Nephron (organoid): ENCODE measurements around the gene INAFM2.

Experiments
- H3K27ac Mint-ChIP-seq, 3 experiments: 2 replicates each; pipeline ENCODE4 v1.8.0; 2020; ENCODE audit warnings: mixed read lengths in 3 of 3, mild to moderate bottlenecking in 2 of 3, moderate library complexity in 1 of 3
- H3K27me3 Mint-ChIP-seq: 2 replicates; pipeline ENCODE4 v1.8.0; 2021; ENCODE audit warnings: low read depth, mild to moderate bottlenecking, moderate library complexity, mixed read lengths
- H3K36me3 Mint-ChIP-seq: 2 replicates; pipeline ENCODE4 v1.8.0; 2020; ENCODE audit warnings: low read depth, mixed read lengths
- H3K4me1 Mint-ChIP-seq: 2 replicates; pipeline ENCODE4 v1.8.0; 2020; ENCODE audit warnings: mixed read lengths
- H3K4me3 Mint-ChIP-seq, 3 experiments: 2 replicates each; pipeline ENCODE4 v1.8.0; 2020; ENCODE audit warnings: mild to moderate bottlenecking in 3 of 3, mixed read lengths in 3 of 3, moderate library complexity in 2 of 3
- H3K9me3 Mint-ChIP-seq: 2 replicates; pipeline ENCODE4 v1.8.0; 2020; ENCODE audit warnings: mixed read lengths
- TF ChIP-seq, protein P1 (sequence below), 3 experiments: fragments of 200-600 bp; sonication (generic); IDR thresholded peaks; one replicate each; pipeline ENCODE4 v1.5.0; 2021; ENCODE audit warnings: antibody characterized with exemption in 3 of 3; ENCODE audit not compliant: unreplicated experiment in 3 of 3

INAFM2 gene

DNA sequence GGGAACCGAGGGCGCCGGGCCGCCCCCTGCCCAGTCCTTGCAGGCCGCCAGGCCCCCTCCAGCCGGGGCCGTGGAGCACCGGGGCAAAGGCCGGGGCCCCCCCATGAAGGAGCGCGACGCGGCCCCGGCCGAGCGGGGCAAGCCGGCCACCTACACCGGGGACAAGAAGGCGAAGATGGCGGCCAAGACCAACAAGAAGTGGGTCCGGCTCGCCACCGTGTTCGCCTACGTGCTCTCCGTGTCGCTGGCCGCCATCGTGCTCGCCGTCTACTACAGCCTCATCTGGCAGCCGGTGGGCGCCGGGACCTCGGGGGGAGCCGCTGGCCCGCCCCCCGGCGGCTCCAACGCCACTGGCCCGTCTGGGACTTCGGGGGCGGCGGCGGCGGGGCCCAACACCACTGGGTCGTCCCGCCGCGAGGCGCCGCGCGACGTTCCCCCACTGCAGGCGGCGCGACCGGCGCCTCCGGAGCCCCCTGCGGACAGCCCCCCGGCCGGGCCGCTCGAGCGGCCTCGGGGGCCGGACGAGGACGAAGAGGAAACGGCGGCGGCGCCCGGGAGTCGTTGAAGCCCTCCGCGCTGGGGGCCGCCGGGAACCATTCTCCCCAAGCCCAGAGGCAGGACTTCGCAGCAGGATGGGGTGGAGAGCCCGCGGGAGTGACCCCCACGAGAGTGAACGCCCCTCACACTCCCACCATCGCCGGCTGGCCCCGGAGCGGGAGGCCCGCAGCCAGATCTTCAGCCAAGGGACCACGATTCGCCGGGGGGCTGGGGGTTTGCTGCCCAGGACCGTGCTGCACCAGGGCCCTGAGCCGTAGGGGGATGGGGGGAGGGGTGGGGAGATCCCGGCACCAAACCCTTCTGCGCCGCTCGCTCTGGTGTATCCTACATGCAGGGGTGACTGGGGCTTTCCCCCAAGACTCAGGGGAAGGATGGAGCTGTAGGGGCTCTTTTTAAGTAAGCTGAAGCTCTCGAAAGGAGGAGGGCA, 753 bp downstream of the INAFM2 start:
- Mint-ChIP-seq H3K27me3 (peaks cover 35% of the 10 kb centered on the region), H3K27ac (peak overlapping the region in 1 of 3 experiments; percentile 45), H3K9me3 (no peaks in the 10 kb centered on the region), H3K36me3 (peaks cover 5% of the 10 kb centered on the region), H3K4me1 (peaks cover 61% of the 10 kb centered on the region), H3K4me3 (peak overlapping the region; percentile 81 to 90 (median 89))
- TF ChIP-seq, protein P1, sequence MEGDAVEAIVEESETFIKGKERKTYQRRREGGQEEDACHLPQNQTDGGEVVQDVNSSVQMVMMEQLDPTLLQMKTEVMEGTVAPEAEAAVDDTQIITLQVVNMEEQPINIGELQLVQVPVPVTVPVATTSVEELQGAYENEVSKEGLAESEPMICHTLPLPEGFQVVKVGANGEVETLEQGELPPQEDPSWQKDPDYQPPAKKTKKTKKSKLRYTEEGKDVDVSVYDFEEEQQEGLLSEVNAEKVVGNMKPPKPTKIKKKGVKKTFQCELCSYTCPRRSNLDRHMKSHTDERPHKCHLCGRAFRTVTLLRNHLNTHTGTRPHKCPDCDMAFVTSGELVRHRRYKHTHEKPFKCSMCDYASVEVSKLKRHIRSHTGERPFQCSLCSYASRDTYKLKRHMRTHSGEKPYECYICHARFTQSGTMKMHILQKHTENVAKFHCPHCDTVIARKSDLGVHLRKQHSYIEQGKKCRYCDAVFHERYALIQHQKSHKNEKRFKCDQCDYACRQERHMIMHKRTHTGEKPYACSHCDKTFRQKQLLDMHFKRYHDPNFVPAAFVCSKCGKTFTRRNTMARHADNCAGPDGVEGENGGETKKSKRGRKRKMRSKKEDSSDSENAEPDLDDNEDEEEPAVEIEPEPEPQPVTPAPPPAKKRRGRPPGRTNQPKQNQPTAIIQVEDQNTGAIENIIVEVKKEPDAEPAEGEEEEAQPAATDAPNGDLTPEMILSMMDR (IDR thresholded peaks at IDR 0.05; ENCODE audit: unreplicated experiment in 3 of 3), result no peak

DNA sequence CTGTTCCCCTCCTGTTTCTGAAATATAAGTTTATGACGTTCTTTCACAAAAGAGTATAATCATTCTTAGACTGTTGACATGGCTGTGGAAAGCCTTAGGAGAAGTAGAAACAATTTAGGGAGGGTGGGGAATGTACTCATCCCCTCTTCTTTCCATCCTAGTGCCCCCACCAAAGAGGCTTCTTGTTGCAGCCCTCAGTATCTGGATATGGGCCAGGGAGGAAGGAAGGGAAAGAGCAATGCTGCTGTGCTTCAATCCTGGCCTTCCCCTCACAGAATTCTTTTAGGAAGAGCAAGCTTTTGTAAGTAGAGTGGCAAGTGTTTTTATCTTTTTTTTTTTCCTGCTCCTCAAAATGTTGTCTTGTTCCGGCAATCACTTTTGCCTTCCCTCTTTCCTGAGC, 1.7 kb downstream of the INAFM2 start:
- peaks cover 26% of the 10 kb centered on the region for H3K27me3 Mint-ChIP-seq
- H3K4me1 Mint-ChIP-seq, result peaks cover 71% of the 10 kb centered on the region
- H3K27ac Mint-ChIP-seq, result peak overlapping the region in 2 of 3 experiments; percentile 45 to 58
- peaks cover 5% of the 10 kb centered on the region for H3K36me3 Mint-ChIP-seq
- H3K4me3 Mint-ChIP-seq, result peak overlapping the region; percentile 81 to 90 (median 89)
- H3K9me3 Mint-ChIP-seq, result no peaks in the 10 kb centered on the region
- TF ChIP-seq, protein P1 (IDR thresholded peaks at IDR 0.05; ENCODE audit: unreplicated experiment in 3 of 3), result no peak

- peak overlapping the region; percentile 81 to 90 (median 89) for H3K4me3 Mint-ChIP-seq
- no peak overlapping the region for H3K27ac Mint-ChIP-seq
- peaks cover 5% of the 10 kb centered on the region for H3K36me3 Mint-ChIP-seq
- TF ChIP-seq, protein P1 (IDR thresholded peaks at IDR 0.05; ENCODE audit: unreplicated experiment in 3 of 3), result no peak
- no peaks in the 10 kb centered on the region for H3K9me3 Mint-ChIP-seq
- peaks cover 76% of the 10 kb centered on the region for H3K4me1 Mint-ChIP-seq
- peaks cover 24% of the 10 kb centered on the region for H3K27me3 Mint-ChIP-seq
These were observed 2.2 kb downstream of the INAFM2 start for GRCh38 chr15:40325700-40326099.

GRCh38 chr15:40327457-40327856, 4.0 kb downstream of the INAFM2 start:
- Mint-ChIP-seq H3K4me1 (peaks cover 68% of the 10 kb centered on the region), H3K4me3 (peak overlapping the region in 2 of 3 experiments; percentile 4 to 38), H3K9me3 (no peaks in the 10 kb centered on the region), H3K27me3 (peaks cover 19% of the 10 kb centered on the region), H3K36me3 (peaks cover 5% of the 10 kb centered on the region), H3K27ac (peak overlapping the region; percentile 0 to 15 (median 6))
- TF ChIP-seq, protein P1 (IDR thresholded peaks at IDR 0.05; ENCODE audit: unreplicated experiment in 3 of 3), result no peak

DNA sequence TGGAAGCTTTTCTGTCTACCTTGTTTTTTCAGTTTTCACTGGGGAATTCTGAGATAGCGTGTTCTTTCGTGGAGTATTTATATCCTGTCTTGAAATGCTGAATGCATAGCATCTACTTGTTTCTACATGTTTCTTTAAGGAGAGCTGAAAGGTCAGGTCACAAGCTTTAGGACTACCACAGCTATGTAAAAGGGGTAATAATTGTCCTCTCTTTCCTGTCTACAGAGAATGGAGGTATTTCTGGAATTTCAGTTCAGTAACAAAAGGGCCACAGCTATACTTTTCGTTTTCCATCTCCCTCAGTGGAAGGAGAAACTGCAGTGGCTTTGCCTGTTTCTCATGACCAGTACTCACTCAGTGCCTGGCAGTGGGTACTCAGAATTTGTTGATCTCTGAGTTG, 4.7 kb downstream of the INAFM2 start:
- TF ChIP-seq, protein P1 (IDR thresholded peaks at IDR 0.05; ENCODE audit: unreplicated experiment in 3 of 3), result no peak
- H3K4me3 Mint-ChIP-seq, result peak overlapping the region; percentile 2 to 59 (median 18)
- peaks cover 19% of the 10 kb centered on the region for H3K27me3 Mint-ChIP-seq
- H3K27ac Mint-ChIP-seq, result peak overlapping the region; percentile 0 to 33 (median 6)
- peaks cover 63% of the 10 kb centered on the region for H3K4me1 Mint-ChIP-seq
- no peaks in the 10 kb centered on the region for H3K9me3 Mint-ChIP-seq
- H3K36me3 Mint-ChIP-seq, result peaks cover 5% of the 10 kb centered on the region
